Endothelial cell of umbilical vein (primary cell): ENCODE data around the gene RDH13. TPM values are rescaled to one million over a fixed set of nuclear protein-coding genes. Genes with fewer than 3 reads are reported as not detected.

Experiments
- BruUV-seq: library from RNA; stranded (reverse); fragments of 400-500 nt; replicated peaks from 2 replicates; lab custom pipeline; 2021; lab: Mats Ljungman, UMichigan
- CTCF ChIA-PET: fragments of 300-600, 350-600 bp; sonication (Branson Sonifier 250); formaldehyde crosslinking; loops from one replicate; lab custom pipeline; 2021; ENCODE audit warnings: antibody characterized with exemption, inconsistent platforms; lab: Charles Lee
- POLR2A ChIA-PET: fragments of 300-600, 350-600 bp; sonication (Branson Sonifier 250); formaldehyde crosslinking; loops from one replicate; lab custom pipeline; 2021; ENCODE audit warnings: antibody characterized with exemption, inconsistent platforms; lab: Charles Lee
- DNase-seq: peaks from one replicate; pipeline ENCODE4 v3.0.0-alpha.2; 2011; ENCODE audit warnings: low read depth, low spot score
- FAIRE-seq: peaks from 2 replicates; lab custom pipeline; 2011; peaks lifted over from hg19 to GRCh38; lab: Jason Lieb, UNC
- H2AFZ ChIP-seq: 2 replicates; pipeline ENCODE4 v1.6.0; 2012; ENCODE audit warnings: low read depth, low read length, control low read depth, inconsistent platforms
- H3K27ac ChIP-seq: 2 replicates; pipeline ENCODE4 v1.5.1; 2011; ENCODE audit warnings: low read depth, mild to moderate bottlenecking, control low read depth, low read length, moderate library complexity; ENCODE audit not compliant: insufficient read depth
- H3K27me3 ChIP-seq, 2 experiments: 2 replicates each; pipeline versions ENCODE4 v1.6.0 to v1.6.1; 2011; ENCODE audit warnings: low read length in 2 of 2, mixed read lengths in 1 of 2; ENCODE audit not compliant: control insufficient read depth in 2 of 2, insufficient read depth in 2 of 2
- H3K36me3 ChIP-seq, 2 experiments: 2 replicates in 1 of 2; 3 replicates in 1 of 2; pipeline ENCODE4 v1.5.1; 2011; ENCODE audit warnings: low read length in 2 of 2, mild to moderate bottlenecking in 1 of 2, moderate library complexity in 1 of 2; ENCODE audit not compliant: control insufficient read depth in 2 of 2, insufficient read depth in 2 of 2; ENCODE audit errors: extremely low read depth in 1 of 2
- H3K4me1 ChIP-seq: 3 replicates; pipeline ENCODE4 v1.5.1; 2011; ENCODE audit warnings: mild to moderate bottlenecking, low read length; ENCODE audit not compliant: control insufficient read depth, insufficient read depth; ENCODE audit errors: extremely low read depth
- H3K4me2 ChIP-seq: 2 replicates; pipeline ENCODE4 v1.6.1; 2011; ENCODE audit warnings: low read length, control low read depth, mixed read lengths; ENCODE audit not compliant: insufficient read depth
- H3K4me3 ChIP-seq, 3 experiments: fragments of 200-600 bp in 1 of 3; sonication (generic), shearing (Covaris generic) in 1 of 3; replicated peaks in 1 of 3; 2 replicates each; pipeline ENCODE4 v1.5.1; 2011 to 2016; ENCODE audit warnings: control low read depth in 3 of 3, low read length in 3 of 3, mild to moderate bottlenecking in 2 of 3, inconsistent platforms in 1 of 3, low read depth in 1 of 3, moderate library complexity in 1 of 3; ENCODE audit not compliant: insufficient read depth in 1 of 3
- H3K79me2 ChIP-seq: 2 replicates; pipeline ENCODE4 v1.6.0; 2012; ENCODE audit warnings: low read length, inconsistent platforms; ENCODE audit not compliant: control insufficient read depth, insufficient read depth
- H3K9ac ChIP-seq: replicated peaks from 2 replicates; pipeline ENCODE3; 2011; ENCODE audit warnings: low read length, control low read depth; ENCODE audit not compliant: insufficient read depth; ENCODE audit errors: extremely low read depth
- H3K9me1 ChIP-seq: replicated peaks from 3 replicates; pipeline ENCODE4 v1.6.0; 2011; ENCODE audit warnings: mild to moderate bottlenecking, low read length; ENCODE audit not compliant: control insufficient read depth, insufficient read depth; ENCODE audit errors: extremely low read depth
- H3K9me3 ChIP-seq: replicated peaks from 2 replicates; pipeline ENCODE4 v1.5.1; 2012; ENCODE audit warnings: low read length, inconsistent platforms; ENCODE audit not compliant: control insufficient read depth, insufficient read depth
- H4K20me1 ChIP-seq: replicated peaks from 2 replicates; pipeline ENCODE3; 2011; ENCODE audit warnings: mild to moderate bottlenecking, low read length; ENCODE audit not compliant: control insufficient read depth, insufficient read depth; ENCODE audit errors: extremely low read depth
- FOS ChIP-seq: IDR thresholded peaks from 2 replicates; pipeline ENCODE4 v1.6.1; 2011; ENCODE audit warnings: mild to moderate bottlenecking, low read length, moderate library complexity, borderline replicate concordance; ENCODE audit not compliant: insufficient read depth
- GATA2 ChIP-seq: IDR thresholded peaks from 2 replicates; pipeline ENCODE4 v1.7.0; 2011; ENCODE audit warnings: low read depth, mild to moderate bottlenecking, moderate library complexity, mixed read lengths, low read length; ENCODE audit not compliant: insufficient read length, insufficient read depth
- JUN ChIP-seq: IDR thresholded peaks from 2 replicates; pipeline ENCODE4 v1.6.1; 2011; ENCODE audit warnings: borderline replicate concordance, low read depth; ENCODE audit not compliant: insufficient read length, insufficient read depth
- POLR2A ChIP-seq: IDR thresholded peaks from 2 replicates; pipeline ENCODE4 v1.6.1; 2012; ENCODE audit warnings: low read depth, mild to moderate bottlenecking, control low read depth, low read length
- POLR2AphosphoS5 ChIP-seq: IDR thresholded peaks from 2 replicates; pipeline ENCODE4 v1.6.1; 2012; ENCODE audit warnings: low read depth, mild to moderate bottlenecking, control low read depth, low read length, moderate library complexity; ENCODE audit not compliant: insufficient read depth
- dilution Hi-C: fragments of 300-500 bp; cut with MboI; formaldehyde crosslinking; loops from one replicate; pipeline ENCODE4 v1.15.0; 2019; ENCODE audit warnings: low sequenced_read_pairs; ENCODE audit not compliant: extremely low pct_ligation_motif_present
- intact Hi-C: fragments of 100-400 bp; cut with micrococcal nuclease; formaldehyde crosslinking; loops from one replicate; pipeline ENCODE4 v1.10.0; 2022
- polyA plus RNA-seq, 4 experiments: library from polyadenylated mRNA; depleted of rRNA in 3 of 4; stranded (reverse) in 3 of 4; unstranded in 1 of 4; fragments of >200 nt; gene quantifications; 2 replicates each; pipeline versions ENCODE4 v1.2.1 to v1.2.3, GENCODE V29; 2011 to 2012; ENCODE audit warnings: missing spikeins in 1 of 4
- total RNA-seq: library from RNA; stranded (reverse); gene quantifications from 2 replicates; pipeline ENCODE4 v1.2.3, GENCODE V29; 2021
- TF ChIP-seq, protein P1 (sequence below): IDR thresholded peaks from 2 replicates; pipeline ENCODE4 v1.6.1; 2011; ENCODE audit not compliant: insufficient read depth, insufficient read length

RDH13 gene
- total and polyA plus RNA-seq, 2 donors (not counting 3 experiments of a cell fraction or from before 2014, with no cell fraction given) = 8.7 to 19.6 TPM

DNA sequence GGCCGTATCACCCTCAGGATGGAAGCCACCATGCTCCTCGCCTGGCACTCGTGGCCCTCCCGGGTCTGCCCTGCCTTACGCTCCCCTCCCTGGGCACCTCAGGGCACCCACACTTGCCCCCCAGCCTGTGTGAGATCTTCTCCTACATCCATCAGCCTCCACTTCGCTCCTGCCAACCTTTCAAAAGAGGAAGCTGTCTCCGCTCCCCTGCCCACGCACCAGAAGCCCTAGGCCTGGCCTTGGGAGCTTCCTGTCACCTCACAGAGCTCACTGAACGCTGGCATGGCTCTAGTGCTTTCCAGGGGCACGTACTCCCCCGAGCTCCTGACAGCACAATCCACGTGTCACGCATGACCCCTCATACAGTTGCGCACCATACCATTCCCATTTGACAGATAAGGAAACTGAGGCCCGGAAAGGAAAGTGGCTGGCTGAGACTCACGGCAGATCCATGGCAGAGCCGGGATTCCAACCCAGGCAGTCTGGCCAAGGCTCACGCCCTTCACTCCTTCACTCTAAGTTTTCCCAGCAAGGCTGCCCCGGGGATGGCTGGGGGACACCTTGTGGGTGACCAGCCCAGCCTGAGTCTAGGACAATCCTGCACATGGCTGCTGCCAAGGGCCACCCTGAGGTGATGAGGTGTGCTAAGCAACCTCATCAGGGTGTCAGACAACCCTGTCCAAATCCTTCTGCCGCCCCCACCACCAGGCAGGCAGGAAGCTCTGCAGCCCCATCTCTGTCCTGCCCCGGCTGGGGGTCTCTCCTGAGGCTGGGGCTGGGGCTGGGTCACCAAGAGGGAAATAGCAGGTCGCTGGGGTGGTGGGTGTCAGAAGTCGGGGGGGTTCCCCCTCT lies 35.1 kb upstream of the RDH13 start:
- dilution Hi-C loops = no loop called here
- no peak overlapping the region for H3K27ac ChIP-seq
- H3K4me2 ChIP-seq = no peak overlapping the region
- no peaks in the 10 kb centered on the region for H4K20me1 ChIP-seq
- TF ChIP-seq GATA2 (no peak), JUN (no peak), POLR2A (no peak), POLR2AphosphoS5 (no peak), FOS (no peak)
- TF ChIP-seq, protein P1, sequence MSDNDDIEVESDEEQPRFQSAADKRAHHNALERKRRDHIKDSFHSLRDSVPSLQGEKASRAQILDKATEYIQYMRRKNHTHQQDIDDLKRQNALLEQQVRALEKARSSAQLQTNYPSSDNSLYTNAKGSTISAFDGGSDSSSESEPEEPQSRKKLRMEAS = no peak
- no peak overlapping the region for H3K9ac ChIP-seq
- H2AFZ ChIP-seq = no peak overlapping the region
- POLR2A ChIA-PET = no interaction called here
- no peak overlapping the region for H3K4me3 ChIP-seq
- H3K79me2 ChIP-seq = no peaks in the 10 kb centered on the region
- no peaks in the 10 kb centered on the region for H3K27me3 ChIP-seq
- intact Hi-C loops = no loop called here
- no TSS peak for BruUV-seq
- no peaks in the 10 kb centered on the region for H3K4me1 ChIP-seq
- no peaks in the 10 kb centered on the region for H3K9me1 ChIP-seq
- no peak for FAIRE-seq
- H3K9me3 ChIP-seq = no peaks in the 10 kb centered on the region
- DNase-seq = no peak
- H3K36me3 ChIP-seq = peaks cover 4 to 27% of the 10 kb centered on the region in 2 experiments
- CTCF ChIA-PET = no interaction called here
